GM10847 (cell line): ENCODE measurements around the gene RPS6KA5.

Source experiments
- POLR2A ChIP-seq: IDR thresholded peaks from 2 replicates; pipeline ENCODE4 v1.6.1; 2011; ENCODE audit not compliant: insufficient read length; ENCODE audit errors: extremely low read depth

Gene RPS6KA5

GRCh38 chr14:91015435-91015834 lies 45.0 kb downstream of the RPS6KA5 start:
- TF ChIP-seq POLR2A, result no peak

GRCh38 chr14:91012045-91012444 lies 48.4 kb downstream of the RPS6KA5 start:
- TF ChIP-seq POLR2A, result no peak

DNA sequence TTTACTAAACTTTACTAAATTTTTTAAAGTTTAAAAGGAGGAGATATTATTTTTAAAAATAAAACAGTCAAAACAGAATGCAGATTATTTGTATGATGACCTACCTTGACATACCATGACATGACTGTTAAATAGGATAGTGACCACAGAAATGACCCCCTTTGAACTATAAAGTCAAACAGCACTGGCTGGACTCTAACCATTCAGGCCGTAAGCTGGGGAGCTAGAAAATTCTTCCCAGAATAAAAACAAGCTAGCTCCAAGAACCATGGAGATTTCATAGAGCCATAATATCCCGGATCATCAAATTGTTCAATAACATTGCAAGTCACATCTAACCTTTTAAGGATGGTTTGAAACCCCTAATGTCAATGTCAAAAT lies 50.3 kb downstream of the RPS6KA5 start:
- no peak for TF ChIP-seq POLR2A

GRCh38 chr14:91009501-91010152 lies 50.8 kb downstream of the RPS6KA5 start:
- no peak for TF ChIP-seq POLR2A

DNA sequence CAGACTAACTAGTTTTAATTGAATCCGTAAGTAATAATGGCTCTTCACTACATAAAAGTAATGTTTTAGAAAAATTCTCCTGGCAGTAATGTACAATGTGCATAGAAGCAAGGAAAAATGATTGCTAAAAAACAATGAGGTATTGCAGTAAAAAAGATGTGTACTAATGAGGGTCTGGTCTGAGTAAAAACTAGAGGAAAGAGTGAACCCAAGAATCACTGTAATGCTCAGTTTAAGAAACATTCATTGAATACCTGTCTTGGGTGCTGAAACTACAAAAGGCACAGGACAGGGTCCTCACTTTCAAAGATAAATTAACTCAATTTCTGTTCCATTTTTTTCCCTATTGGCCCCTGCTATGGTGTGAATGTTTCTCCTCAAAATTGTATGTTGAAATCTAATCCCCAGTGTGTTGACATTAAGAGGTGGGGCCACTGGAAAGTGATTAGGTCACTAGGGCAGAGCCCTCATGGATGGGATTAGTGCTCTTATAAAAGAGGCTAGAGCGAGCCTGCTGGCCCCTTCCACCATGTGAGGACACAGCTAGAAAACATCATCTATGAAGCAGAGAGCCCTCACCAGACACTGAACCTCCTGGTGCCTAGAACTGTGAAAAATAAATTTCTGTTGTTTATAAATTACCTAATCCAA lies 51.6 kb downstream of the RPS6KA5 start:
- TF ChIP-seq POLR2A, result no peak

- TF ChIP-seq POLR2A, result no peak
Observed at GRCh38 chr14:91005716-91006115, 54.7 kb downstream of the RPS6KA5 start.

GRCh38 chr14:91004987-91005386 lies 55.5 kb downstream of the RPS6KA5 start:
- no peak for TF ChIP-seq POLR2A

DNA sequence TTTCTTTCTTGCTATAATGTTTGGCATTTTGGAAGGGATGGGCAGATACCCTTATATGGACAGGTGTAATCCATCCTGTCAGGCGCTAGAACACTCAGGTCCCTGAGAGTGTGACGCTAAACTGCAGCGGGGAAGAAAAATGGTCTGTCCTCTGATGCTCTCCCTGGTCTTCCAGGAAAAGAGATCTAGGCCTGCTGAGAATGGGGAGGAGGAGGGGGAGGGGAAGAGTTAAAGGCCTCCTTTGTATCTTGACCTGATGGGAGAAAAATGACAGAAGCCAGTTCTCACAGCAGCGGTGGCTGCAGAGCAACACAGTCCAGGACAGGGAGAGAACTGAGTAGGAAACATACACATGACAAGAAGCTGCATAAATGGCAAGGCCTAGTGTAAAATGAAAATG lies 61.1 kb downstream of the RPS6KA5 start:
- no peak for TF ChIP-seq POLR2A

GRCh38 chr14:90996967-90997366 lies 63.5 kb downstream of the RPS6KA5 start:
- no peak for TF ChIP-seq POLR2A

- no peak for TF ChIP-seq POLR2A
Observed at GRCh38 chr14:90995785-90996184, 64.7 kb downstream of the RPS6KA5 start.

- TF ChIP-seq POLR2A, result no peak
Observed at GRCh38 chr14:90993792-90994191, 66.6 kb downstream of the RPS6KA5 start.

GRCh38 chr14:90991690-90992443 lies 68.6 kb downstream of the RPS6KA5 start:
- no peak for TF ChIP-seq POLR2A

DNA sequence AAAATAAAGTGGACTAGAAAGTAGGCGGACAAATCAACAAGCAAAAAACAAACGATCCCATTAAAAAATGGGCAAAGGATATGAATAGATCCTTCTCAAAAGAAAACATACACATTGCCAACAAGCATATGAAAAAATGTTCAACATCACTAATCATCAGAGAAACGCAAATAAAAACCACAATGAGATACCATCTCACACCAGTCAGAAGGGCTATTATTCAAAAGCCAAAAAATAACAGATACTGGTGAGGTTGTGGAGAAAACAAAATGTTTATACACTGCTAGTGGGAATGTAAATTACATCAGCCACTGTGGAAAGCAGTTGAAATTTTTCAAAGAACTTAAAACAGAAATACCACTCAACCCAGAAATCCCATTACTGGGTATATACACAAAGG lies 70.3 kb downstream of the RPS6KA5 start:
- no peak for TF ChIP-seq POLR2A

- no peak for TF ChIP-seq POLR2A
Observed at GRCh38 chr14:90987140-90987539, 73.3 kb downstream of the RPS6KA5 start.

DNA sequence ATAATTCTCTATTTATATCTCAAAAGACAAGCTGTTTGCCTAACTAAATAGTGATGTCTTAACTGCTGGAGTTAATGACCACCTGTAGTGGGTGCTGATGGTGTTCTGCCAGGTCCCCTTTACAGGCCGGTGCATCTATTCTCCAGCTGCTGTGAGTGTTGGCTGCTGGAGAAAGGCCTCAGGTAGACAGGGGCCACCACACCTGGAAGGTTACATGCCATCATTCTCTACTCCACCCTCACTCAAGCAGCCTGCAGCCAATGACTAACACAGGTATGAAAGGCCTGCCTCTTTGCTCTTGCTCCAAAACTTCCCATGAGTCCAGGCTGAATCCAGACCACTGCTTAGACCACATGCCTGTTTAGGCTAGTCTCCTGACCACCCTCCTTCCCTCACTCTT lies 73.9 kb downstream of the RPS6KA5 start:
- no peak for TF ChIP-seq POLR2A

DNA sequence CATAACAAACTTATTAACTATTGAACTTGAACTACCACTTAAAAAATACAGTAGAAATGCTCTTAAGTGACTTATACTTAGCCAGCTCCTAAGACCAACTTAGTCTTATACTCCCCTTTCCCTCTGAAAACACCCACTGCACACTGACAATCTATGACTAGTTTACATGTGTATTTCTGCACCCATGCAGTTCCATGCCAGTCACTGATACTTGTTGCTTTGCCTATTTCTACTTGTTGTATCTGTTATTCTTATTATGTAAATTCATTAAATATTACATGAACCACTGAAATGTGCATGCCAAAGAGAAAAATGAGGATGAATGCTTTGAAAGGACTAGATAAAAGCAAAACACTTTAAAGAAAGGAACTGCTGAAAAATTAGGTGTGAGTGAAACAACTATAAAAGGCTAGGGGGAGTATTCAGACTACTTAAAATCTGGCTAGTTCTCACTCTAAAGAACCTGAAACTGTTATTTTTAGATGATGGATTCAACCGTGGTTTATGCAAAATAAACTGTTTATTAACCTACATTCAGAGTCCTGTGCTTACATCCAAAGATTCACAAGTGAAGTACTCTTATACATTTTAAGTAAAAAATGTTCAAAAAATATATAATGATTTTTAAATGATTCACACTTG lies 74.7 kb downstream of the RPS6KA5 start:
- TF ChIP-seq POLR2A, result no peak
